Measurements from ENCODE around the gene DLGAP1. TPM values are rescaled to one million over a fixed set of nuclear protein-coding genes. Genes with fewer than 3 reads are reported as not detected.

Gene DLGAP1
- polyA plus RNA-seq, 6 donors from 2014 or later: 0.32 TPM; not detected in 5

- Mint-ChIP-seq H3K36me3 (no peaks in the 10 kb centered on the region), H3K9me3 (no peaks in the 10 kb centered on the region), H3K4me3 (no peak overlapping the region), H3K27me3 (peaks cover 0 to 5% (median 0%) of the 10 kb centered on the region in 3 donors), H3K27ac (no peak overlapping the region), H3K4me1 (no peaks in the 10 kb centered on the region)
- DNase-seq (no peak), ATAC-seq (ENCODE audit: low read depth in 2 of 2) (no peak)
These were observed 916.0 kb downstream of the DLGAP1 start for GRCh38 chr18:3538954-3539617.

GRCh38 chr18:3538456-3538855 is 916.7 kb downstream of the DLGAP1 start:
- ATAC-seq (ENCODE audit: low read depth in 2 of 2): no peak
- H3K27ac Mint-ChIP-seq: no peak overlapping the region
- H3K4me3 Mint-ChIP-seq: no peak overlapping the region
- peaks cover 0 to 2% (median 0%) of the 10 kb centered on the region in 3 donors for H3K27me3 Mint-ChIP-seq
- DNase-seq: no peak
- H3K9me3 Mint-ChIP-seq: no peaks in the 10 kb centered on the region
- H3K36me3 Mint-ChIP-seq: no peaks in the 10 kb centered on the region
- H3K4me1 Mint-ChIP-seq: no peaks in the 10 kb centered on the region

GRCh38 chr18:3530807-3531206 is 924.3 kb downstream of the DLGAP1 start:
- no peaks in the 10 kb centered on the region for H3K9me3 Mint-ChIP-seq
- H3K36me3 Mint-ChIP-seq: no peaks in the 10 kb centered on the region
- DNase-seq: no peak
- H3K27ac Mint-ChIP-seq: no peak overlapping the region
- no peak overlapping the region for H3K4me3 Mint-ChIP-seq
- no peak for ATAC-seq (ENCODE audit: low read depth in 2 of 2)
- no peaks in the 10 kb centered on the region for H3K27me3 Mint-ChIP-seq
- peaks cover 3 to 14% (median 10%) of the 10 kb centered on the region in 3 donors for H3K4me1 Mint-ChIP-seq

GRCh38 chr18:3529601-3530000 is 925.5 kb downstream of the DLGAP1 start:
- Mint-ChIP-seq H3K4me1 (peaks cover 6 to 21% (median 12%) of the 10 kb centered on the region in 3 donors), H3K36me3 (no peaks in the 10 kb centered on the region), H3K9me3 (peaks cover 0 to 4% (median 0%) of the 10 kb centered on the region in 7 donors), H3K27me3 (no peaks in the 10 kb centered on the region), H3K4me3 (no peak overlapping the region), H3K27ac (no peak overlapping the region)
- no peak for DNase-seq
- no peak for ATAC-seq (ENCODE audit: low read depth in 2 of 2)

- H3K36me3 Mint-ChIP-seq: no peaks in the 10 kb centered on the region
- H3K27ac Mint-ChIP-seq: no peak overlapping the region
- H3K4me3 Mint-ChIP-seq: no peak overlapping the region
- DNase-seq (no peak), ATAC-seq (ENCODE audit: low read depth in 2 of 2) (no peak)
- H3K27me3 Mint-ChIP-seq: no peaks in the 10 kb centered on the region
- H3K4me1 Mint-ChIP-seq: peaks cover 6 to 21% (median 12%) of the 10 kb centered on the region in 3 donors
- H3K9me3 Mint-ChIP-seq: peaks cover 0 to 6% (median under 1%) of the 10 kb centered on the region in 7 donors
These were observed 926.0 kb downstream of the DLGAP1 start for GRCh38 chr18:3529077-3529476.

- H3K27ac Mint-ChIP-seq: peak overlapping the region in 2 of 6 donors; percentile 10 to 55
- H3K9me3 Mint-ChIP-seq: peaks cover 0 to 14% (median 8%) of the 10 kb centered on the region in 7 donors
- no peak for ATAC-seq (ENCODE audit: low read depth in 2 of 2)
- no peaks in the 10 kb centered on the region for H3K36me3 Mint-ChIP-seq
- H3K4me3 Mint-ChIP-seq: no peak overlapping the region
- no peak for DNase-seq
- H3K27me3 Mint-ChIP-seq: no peaks in the 10 kb centered on the region
- peaks cover 6 to 21% (median 12%) of the 10 kb centered on the region in 3 donors for H3K4me1 Mint-ChIP-seq
These were observed 926.9 kb downstream of the DLGAP1 start for GRCh38 chr18:3528231-3528630.

- Mint-ChIP-seq H3K27me3 (no peaks in the 10 kb centered on the region), H3K4me3 (peak overlapping the region in 7 of 8 donors; percentile 34 to 84 (median 76)), H3K9me3 (peaks cover 0 to 18% (median 10%) of the 10 kb centered on the region in 7 donors), H3K27ac (peak overlapping the region; percentile 3 to 96 (median 72)), H3K36me3 (no peaks in the 10 kb centered on the region), H3K4me1 (peaks cover 6 to 21% (median 12%) of the 10 kb centered on the region in 3 donors)
- DNase-seq (no peak), ATAC-seq (ENCODE audit: low read depth in 2 of 2) (no peak)
These were observed 928.4 kb downstream of the DLGAP1 start for GRCh38 chr18:3526421-3527354.

GRCh38 chr18:3525870-3526420 is 929.2 kb downstream of the DLGAP1 start:
- peak overlapping the region in 5 of 6 donors; percentile 3 to 96 (median 85) for H3K27ac Mint-ChIP-seq
- H3K27me3 Mint-ChIP-seq: peaks cover 0 to 4% (median 0%) of the 10 kb centered on the region in 3 donors
- H3K9me3 Mint-ChIP-seq: peaks cover 0 to 18% (median 10%) of the 10 kb centered on the region in 7 donors
- H3K4me3 Mint-ChIP-seq: peak overlapping the region; percentile 34 to 84 (median 70)
- H3K36me3 Mint-ChIP-seq: no peaks in the 10 kb centered on the region
- ATAC-seq (ENCODE audit: low read depth in 2 of 2): peak; percentile 82 to 86
- peaks cover 6 to 21% (median 12%) of the 10 kb centered on the region in 3 donors for H3K4me1 Mint-ChIP-seq
- DNase-seq: peak; percentile 72

GRCh38 chr18:3524706-3525105 is 930.4 kb downstream of the DLGAP1 start:
- Mint-ChIP-seq H3K9me3 (peaks cover 0 to 18% (median 10%) of the 10 kb centered on the region in 7 donors), H3K27me3 (peaks cover 0 to 5% (median 0%) of the 10 kb centered on the region in 3 donors), H3K4me3 (no peak overlapping the region), H3K4me1 (peaks cover 6 to 21% (median 12%) of the 10 kb centered on the region in 3 donors), H3K36me3 (no peaks in the 10 kb centered on the region), H3K27ac (no peak overlapping the region)
- no peak for DNase-seq
- no peak for ATAC-seq (ENCODE audit: low read depth in 2 of 2)

GRCh38 chr18:3520230-3521085 is 934.6 kb downstream of the DLGAP1 start:
- DNase-seq: no peak
- Mint-ChIP-seq H3K27ac (peak overlapping the region in 2 of 6 donors; percentile 43 to 84), H3K4me3 (no peak overlapping the region), H3K9me3 (peaks cover 0 to 18% (median 10%) of the 10 kb centered on the region in 7 donors), H3K36me3 (no peaks in the 10 kb centered on the region), H3K4me1 (peaks cover 0 to 3% (median 0%) of the 10 kb centered on the region in 3 donors), H3K27me3 (peaks cover 0 to 5% (median 0%) of the 10 kb centered on the region in 3 donors)
- no peak for ATAC-seq (ENCODE audit: low read depth in 2 of 2)

- peaks cover 0 to 6% (median 4%) of the 10 kb centered on the region in 3 donors for H3K4me1 Mint-ChIP-seq
These were observed 940.5 kb downstream of the DLGAP1 start for GRCh38 chr18:3514312-3515216.

GRCh38 chr18:3513481-3513880 is 941.6 kb downstream of the DLGAP1 start:
- no peaks in the 10 kb centered on the region for H3K36me3 Mint-ChIP-seq
- no peaks in the 10 kb centered on the region for H3K27me3 Mint-ChIP-seq
- peaks cover 0 to 6% (median 4%) of the 10 kb centered on the region in 3 donors for H3K4me1 Mint-ChIP-seq
- no peak overlapping the region for H3K4me3 Mint-ChIP-seq
- ATAC-seq (ENCODE audit: low read depth in 2 of 2) (no peak), DNase-seq (no peak)
- no peaks in the 10 kb centered on the region for H3K9me3 Mint-ChIP-seq
- H3K27ac Mint-ChIP-seq: peak overlapping the region in 2 of 6 donors; percentile 29 to 38

More at GRCh38 chr18:3514312-3515216, 940.5 kb downstream of the DLGAP1 start:
- Mint-ChIP-seq H3K27me3 (no peaks in the 10 kb centered on the region), H3K9me3 (no peaks in the 10 kb centered on the region), H3K36me3 (no peaks in the 10 kb centered on the region), H3K4me3 (no peak overlapping the region), H3K27ac (no peak overlapping the region)
- ATAC-seq (ENCODE audit: low read depth in 2 of 2) (no peak), DNase-seq (no peak)
